Endometrium (tissue), 2 donors: ENCODE results near the gene RNF7.
"Not testable (repeated sequence)": the region's sequence is repeated elsewhere in the genome, so short reads cannot be mapped to it uniquely, and the experiment has no call there.

Experiments
- FAIRE-seq: peaks from 2 replicates; lab custom pipeline; 2012; peaks lifted over from hg19 to GRCh38; lab: Jason Lieb, UNC
- donor health status: control.
- donor health status: control.

The RNF7 gene

DNA sequence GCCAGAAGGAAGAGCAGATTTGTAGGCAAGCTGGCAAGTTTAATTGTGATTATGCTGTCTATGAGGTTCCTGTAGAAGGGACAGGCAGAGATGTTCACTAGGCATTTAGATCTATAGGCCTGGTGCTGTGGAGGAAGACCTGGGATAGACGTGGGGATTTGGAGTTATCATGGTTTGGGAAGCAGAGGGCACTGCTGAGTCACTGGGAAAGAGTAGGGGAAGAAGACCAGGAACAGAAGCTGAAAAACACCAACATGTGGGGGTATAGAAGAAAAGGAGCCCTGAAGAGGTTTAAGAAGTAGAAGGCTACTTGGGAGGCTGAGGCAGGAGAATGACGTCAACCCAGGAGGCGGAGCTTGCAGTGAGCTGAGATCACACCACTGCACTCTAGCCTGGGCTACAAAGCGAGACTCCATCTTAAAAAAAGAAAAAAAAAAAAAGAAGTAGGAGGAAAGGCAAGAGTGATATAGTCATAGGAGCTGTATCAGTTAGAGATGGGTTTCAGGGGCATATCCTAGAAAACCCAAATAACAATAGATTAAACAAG lies 44.4 kb downstream of the RNF7 start:
- no peak for FAIRE-seq

DNA sequence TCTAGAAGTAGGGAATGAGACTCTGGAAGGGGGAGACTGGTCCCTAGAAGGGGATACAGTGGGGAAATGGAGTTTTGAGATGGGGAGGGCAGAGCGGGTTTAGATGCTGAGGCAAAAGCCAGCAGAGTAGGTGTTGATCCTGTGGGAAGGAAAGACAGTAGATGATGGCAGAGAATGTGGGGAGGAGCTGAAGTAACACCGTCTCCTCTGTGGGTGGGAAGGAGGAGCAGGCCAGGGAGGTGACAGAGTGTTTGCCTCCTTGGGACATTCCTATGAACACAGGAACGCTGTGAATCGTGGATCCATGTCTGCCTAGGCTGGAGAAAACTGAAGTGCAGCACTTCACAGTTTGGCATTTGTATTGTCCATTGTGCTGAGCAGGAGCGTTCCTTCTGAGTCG lies 45.5 kb downstream of the RNF7 start:
- FAIRE-seq = no peak

DNA sequence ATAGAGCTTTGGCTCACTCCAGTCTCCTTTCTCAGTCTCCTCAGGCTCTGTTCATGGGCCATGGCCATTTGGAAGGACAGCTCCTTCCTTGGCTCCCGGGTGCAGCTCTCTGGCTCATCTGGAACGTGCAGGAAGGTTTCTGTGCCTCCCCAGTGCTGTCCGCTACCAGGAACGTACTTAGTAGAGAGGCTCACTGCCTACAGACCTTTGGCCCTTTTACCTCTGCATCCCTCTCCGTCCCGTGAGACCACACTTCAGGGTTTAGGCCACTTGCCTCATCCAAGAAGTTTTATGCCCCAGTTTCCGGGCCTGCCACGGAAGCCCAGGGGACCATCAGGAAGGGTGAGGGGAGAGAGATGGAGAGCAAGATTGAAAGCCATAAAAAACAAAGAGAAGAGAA lies 46.0 kb downstream of the RNF7 start:
- no peak for FAIRE-seq

DNA sequence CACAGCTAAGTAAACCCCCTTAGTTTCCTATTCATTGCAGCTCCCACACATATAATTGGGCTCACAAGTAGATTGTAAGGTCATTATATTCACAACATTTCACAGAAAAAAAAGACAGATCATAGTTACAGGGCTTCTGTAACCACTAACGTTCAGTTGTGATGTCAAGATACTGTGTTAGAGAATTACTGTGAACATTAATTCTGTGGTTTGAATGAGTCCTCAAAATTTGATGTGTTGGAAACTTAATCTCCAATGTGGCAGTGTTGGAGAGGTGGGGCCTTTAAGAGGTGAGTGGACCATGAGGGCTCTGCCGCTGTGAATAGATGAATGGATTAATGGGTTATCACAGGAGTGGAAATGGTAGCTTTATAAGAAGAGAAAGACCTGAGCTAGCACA lies 46.4 kb downstream of the RNF7 start:
- no peak for FAIRE-seq

DNA sequence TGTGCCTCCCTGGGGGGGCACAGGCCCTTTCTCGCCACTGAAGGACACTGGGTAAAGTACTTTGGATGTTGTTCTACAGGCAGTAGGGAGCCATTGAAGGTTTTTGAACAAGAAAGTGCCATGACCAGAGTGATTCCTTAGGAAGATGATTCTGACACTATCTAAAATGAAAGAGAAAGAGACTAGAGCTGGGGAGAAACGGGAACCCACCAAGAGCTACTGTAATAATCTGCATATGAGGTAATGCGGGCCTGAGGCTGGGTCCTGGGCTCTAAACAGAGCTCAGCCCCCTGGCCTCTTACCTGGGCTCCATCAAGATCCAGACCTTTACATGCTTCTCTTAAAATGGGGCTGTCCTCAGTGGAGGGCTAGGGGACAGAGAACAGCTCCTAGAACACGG lies 50.1 kb downstream of the RNF7 start:
- FAIRE-seq = no peak

DNA sequence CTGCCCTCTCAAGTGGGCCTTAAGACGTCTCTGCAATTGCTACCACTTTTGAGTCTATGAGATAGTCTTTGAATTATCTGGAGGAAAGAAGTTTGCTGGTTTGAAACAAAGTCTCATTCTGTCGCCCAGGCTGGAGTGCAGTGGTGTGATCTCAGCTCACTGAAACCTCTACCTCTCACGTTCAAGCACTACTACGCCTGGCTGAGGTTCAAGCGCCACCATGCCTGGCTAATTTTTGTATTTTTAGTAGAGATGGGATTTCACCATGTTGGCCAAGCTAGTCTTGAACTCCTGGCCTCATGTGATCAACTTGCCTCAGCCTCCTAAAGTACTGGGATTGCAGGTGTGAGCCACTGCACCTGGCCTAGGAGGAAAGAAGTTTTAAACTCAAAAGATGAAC lies 50.7 kb downstream of the RNF7 start:
- not testable (repeated sequence) for FAIRE-seq

DNA sequence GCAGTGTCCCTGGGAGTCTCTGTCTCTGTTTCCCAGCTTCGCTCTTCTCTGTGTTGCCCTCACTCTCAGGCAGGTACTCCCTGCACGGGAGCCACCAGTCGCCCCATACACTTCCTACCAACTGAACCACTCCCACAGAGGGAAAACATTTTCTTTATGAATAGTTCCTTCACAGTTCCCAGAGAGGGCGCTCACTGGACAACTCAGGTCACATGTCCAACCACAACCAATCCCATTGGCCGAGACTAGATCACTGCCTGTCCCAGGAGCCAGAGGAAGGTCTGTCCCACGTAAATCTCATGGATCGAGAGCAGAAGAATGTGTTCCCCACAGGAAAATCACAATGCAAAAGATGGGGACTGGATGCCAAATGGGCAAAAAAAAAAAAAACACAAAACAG lies 51.2 kb downstream of the RNF7 start:
- FAIRE-seq = no peak

DNA sequence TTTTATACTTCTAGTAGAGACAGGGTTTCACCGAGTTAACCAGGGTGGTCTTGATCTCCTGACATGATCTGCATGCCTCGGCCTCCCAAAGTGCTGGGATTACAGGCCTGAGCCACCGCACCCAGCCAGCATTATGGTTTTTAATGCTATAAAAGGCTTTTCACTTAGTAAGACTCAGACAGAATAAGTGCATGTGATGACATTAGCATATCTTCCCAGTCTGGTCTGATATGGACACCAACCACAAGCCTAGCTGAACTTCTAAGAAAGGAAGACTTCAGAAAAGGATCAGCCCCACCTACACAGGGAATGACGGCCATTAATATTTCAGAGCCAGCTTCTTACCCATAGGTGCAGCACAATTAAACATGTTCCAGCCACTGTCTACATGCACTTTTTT lies 52.1 kb downstream of the RNF7 start:
- no peak for FAIRE-seq

DNA sequence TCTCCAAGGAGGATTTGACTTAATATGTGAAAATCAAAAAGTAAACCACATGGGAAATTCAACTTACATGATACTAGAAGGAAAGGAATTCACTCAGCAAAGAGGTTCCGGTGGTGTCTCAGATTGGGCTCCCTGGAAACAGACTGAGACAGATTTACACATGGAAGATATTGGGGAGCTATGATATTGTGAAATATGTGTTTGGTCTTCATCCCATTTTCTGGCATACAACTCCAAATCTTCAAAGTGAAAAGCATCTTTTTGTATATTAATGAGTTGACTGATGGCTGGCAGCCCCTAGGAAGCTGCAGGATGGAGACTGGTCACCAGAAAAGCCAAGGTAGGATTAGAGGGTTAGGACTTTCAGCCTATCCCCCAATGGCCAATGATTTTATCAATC lies 54.4 kb downstream of the RNF7 start:
- no peak for FAIRE-seq

DNA sequence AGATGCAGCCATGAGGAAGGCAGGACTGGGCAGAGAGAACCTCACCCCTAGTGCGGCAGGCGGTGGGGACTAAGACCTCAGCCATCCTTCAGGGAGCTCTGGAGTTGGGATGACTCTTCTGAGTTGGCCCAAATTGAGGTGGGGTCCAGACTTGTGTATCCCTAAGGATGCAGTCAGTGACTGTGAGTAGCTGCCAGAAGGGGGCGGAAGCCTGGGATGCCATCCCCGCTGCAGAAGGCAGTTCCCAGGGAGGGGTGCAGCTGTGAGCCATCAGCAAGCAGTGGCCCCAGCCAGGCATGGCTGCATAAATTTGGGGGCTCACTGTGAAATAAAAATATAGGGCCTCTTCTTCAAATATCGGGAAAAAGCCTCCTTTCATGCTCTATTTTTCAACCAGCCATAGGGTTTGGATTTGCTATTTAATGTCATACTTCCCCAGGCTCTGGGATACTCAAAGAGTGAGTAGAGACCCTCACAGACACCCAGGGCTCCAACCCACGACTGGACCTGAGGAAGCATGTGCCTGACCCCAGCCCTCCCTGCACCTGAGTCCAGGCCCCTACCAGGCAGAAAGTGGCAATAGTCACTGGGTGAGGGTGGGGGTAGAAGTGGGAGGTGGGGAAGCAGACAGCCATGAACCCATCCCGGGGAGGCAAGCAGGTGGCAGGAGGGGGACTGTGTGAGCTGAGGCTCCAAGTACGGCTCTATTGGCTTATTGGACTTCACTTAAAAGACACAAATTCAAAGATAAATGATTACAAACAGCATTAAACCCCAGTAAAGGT lies 55.6 kb downstream of the RNF7 start:
- no peak for FAIRE-seq

DNA sequence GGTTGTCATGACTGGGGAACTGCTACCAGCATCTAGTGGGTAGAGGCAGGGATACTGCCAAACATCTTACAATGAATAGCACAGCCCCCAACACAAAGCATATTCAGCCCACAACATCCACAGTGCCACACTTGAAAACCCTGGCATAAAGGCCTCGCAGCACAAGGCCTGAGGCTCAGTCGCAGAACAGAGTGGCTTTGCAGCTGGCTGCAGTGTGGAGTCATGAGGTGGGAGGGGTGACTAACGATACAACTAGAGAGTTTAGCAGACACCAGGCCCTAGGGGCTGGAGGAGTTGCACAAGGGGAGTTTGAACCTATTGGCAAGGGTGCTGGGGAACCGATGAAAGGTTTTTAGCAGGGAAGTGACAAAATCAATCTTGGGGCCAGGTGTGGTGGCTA lies 57.2 kb downstream of the RNF7 start:
- no peak for FAIRE-seq

DNA sequence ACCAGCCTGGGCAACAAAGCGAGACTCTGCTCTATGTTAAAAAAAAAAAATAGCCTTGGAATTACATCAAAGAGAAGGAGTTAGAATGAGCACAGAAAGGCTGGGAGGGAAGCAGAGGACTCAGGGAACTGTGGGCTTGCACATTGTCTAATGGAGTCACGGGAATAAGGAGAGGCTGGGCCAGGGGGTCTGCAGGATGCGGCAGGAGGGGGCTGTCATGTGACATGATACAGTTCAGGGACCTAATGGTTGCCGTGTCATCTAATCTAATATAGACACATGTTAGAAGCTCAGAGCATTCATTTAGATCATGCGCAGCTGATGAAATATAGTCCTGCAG lies 57.6 kb downstream of the RNF7 start:
- no peak for FAIRE-seq

DNA sequence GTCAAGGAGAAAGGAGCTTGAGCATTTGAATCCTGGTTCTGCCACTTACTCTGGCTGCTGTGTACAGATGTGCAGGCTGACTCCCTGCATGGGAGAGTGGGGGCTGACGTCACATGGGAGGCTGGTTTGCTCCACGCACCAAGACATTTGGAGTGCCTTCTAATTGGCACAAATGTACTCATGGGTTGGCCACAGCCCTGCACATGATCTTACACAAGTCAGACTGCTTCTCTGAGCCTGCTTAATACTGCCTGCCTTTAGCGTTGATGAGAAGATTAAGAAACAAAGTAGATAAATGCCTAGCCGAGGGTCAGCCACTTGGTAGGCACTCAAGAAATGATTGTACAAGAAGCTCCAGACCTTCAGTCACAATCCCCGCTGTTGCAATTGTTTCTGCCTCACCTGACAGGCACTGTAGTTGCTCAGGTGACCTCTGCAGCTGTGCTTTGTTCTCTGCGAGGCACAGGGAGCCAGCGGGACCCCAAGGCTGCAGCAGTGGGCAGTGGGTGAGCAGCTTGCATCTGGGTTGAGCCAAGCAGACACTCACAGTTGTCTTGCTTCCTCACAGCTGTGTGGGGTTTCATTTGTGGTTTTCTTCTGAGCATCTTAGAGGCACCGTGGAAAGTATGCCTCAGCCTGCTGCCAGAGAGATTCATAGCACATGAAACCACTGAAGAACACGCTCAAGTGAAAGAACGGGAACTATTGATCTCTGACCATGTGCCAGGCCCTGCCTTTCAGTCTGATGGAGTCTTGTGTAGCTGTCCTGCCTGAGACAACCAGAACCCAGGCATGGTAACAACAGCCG lies 58.2 kb downstream of the RNF7 start:
- no peak for FAIRE-seq
